ENCODE measurements around the gene SIK3. TPM values are rescaled to one million over a fixed set of nuclear protein-coding genes. Genes with fewer than 3 reads are reported as not detected.

The SIK3 gene
- total RNA-seq, 2 donors from 2014 or later: 37.2 to 43.5 TPM

DNA sequence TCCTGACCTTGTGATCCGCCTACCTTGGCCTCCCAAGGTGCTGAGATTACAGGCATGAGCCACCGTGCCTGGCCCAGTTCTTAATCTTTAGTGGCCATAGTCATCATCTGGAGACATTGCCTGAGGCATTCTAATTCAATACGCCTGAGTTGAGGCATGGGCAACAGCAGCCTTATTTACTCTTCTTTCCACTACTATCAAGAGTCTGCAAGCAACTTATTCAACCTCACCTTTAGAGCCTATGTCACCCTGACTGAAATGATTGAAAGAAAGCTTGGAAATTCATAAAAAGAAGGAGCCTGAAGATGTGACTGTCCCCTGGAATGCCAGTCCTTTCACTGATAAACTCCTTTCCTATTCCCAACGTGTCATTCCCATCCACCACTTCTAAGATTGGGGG lies 30.1 kb upstream of the SIK3 start:
- no peak overlapping the region for H3K27ac ChIP-seq (ENCODE audit: low read depth, low read length)
- Mint-ChIP-seq H3K4me1 (no peaks in the 10 kb centered on the region), H3K27me3 (ENCODE audit: insufficient read depth) (peaks cover 9% of the 10 kb centered on the region), H3K36me3 (ENCODE audit: low read depth) (no peaks in the 10 kb centered on the region), H3K4me3 (no peak overlapping the region), H3K9me3 (no peaks in the 10 kb centered on the region), H3K27ac (no peak overlapping the region)
- peaks cover 4% of the 10 kb centered on the region for H3K27me3 ChIP-seq (ENCODE audit: control insufficient read depth, insufficient read depth, low read length, poor library complexity, severe bottlenecking)
- no peaks in the 10 kb centered on the region for H3K36me3 ChIP-seq (ENCODE audit: control insufficient read depth, insufficient read depth, low read length)
- H3K9ac ChIP-seq (ENCODE audit: extremely low read depth, low read length, poor library complexity, severe bottlenecking): no peak overlapping the region
- 76 to 85% methylated on average over 3 to 4 of the region's 4 CpGs for WGBS, 2 experiments (ENCODE audit: insufficient coverage in 1 of 2, insufficient read length in 1 of 2)
- no peaks in the 10 kb centered on the region for H3K4me1 ChIP-seq (ENCODE audit: control insufficient read depth, insufficient read depth, low read length)
- no peak overlapping the region for H3K4me3 ChIP-seq (ENCODE audit: low read length)
- TF ChIP-seq, protein P1, sequence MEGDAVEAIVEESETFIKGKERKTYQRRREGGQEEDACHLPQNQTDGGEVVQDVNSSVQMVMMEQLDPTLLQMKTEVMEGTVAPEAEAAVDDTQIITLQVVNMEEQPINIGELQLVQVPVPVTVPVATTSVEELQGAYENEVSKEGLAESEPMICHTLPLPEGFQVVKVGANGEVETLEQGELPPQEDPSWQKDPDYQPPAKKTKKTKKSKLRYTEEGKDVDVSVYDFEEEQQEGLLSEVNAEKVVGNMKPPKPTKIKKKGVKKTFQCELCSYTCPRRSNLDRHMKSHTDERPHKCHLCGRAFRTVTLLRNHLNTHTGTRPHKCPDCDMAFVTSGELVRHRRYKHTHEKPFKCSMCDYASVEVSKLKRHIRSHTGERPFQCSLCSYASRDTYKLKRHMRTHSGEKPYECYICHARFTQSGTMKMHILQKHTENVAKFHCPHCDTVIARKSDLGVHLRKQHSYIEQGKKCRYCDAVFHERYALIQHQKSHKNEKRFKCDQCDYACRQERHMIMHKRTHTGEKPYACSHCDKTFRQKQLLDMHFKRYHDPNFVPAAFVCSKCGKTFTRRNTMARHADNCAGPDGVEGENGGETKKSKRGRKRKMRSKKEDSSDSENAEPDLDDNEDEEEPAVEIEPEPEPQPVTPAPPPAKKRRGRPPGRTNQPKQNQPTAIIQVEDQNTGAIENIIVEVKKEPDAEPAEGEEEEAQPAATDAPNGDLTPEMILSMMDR (conservative IDR thresholded peaks at IDR 0.05): no peak
- DNase-seq: no peak
- no peaks in the 10 kb centered on the region for H3K9me3 ChIP-seq (ENCODE audit: control insufficient read depth, low read length)

DNA sequence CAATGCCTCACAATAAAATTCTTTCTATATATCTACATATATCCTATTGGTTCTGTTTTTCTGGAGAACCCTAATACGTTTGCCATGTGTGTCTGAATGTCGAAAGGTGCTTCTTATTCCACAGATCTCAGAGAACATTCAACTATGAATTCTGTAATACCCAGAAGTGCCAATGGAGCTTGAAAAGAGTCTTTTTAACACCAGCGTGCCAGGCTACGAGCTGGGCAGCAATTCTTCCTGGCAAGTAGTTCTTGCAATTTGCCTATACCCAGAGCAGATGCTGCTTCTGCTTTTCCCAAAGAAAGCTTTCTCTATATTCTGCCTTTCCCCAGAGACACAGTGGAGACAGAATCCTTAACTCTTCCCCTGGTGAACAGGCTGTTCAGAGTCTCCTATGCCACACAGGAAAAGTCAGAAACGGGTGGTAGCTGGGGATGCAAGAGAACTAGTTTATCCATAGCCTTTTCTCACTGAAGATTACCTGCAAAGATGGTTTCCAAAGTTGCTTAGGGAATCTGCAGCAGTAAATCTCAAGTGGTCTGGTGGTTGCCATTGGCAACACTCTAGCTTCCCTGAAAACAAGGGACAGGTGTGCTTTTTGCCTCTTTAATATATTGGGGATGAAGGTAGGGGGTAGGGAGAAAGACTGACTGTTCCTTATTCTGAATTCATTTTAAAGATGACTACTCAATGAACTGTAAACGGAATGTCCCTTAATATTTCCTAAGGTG lies 29.1 kb upstream of the SIK3 start:
- Mint-ChIP-seq H3K27ac (no peak overlapping the region), H3K27me3 (ENCODE audit: insufficient read depth) (peaks cover 9% of the 10 kb centered on the region), H3K4me3 (no peak overlapping the region), H3K36me3 (ENCODE audit: low read depth) (no peaks in the 10 kb centered on the region), H3K4me1 (no peaks in the 10 kb centered on the region), H3K9me3 (no peaks in the 10 kb centered on the region)
- Histone ChIP-seq H3K9ac (ENCODE audit: extremely low read depth, low read length, poor library complexity, severe bottlenecking) (no peak overlapping the region), H3K4me1 (ENCODE audit: control insufficient read depth, insufficient read depth, low read length) (no peaks in the 10 kb centered on the region), H3K9me3 (ENCODE audit: control insufficient read depth, low read length) (no peaks in the 10 kb centered on the region), H3K4me3 (ENCODE audit: low read length) (no peak overlapping the region), H3K27ac (ENCODE audit: low read depth, low read length) (no peak overlapping the region), H3K36me3 (ENCODE audit: control insufficient read depth, insufficient read depth, low read length) (no peaks in the 10 kb centered on the region), H3K27me3 (ENCODE audit: control insufficient read depth, insufficient read depth, low read length, poor library complexity, severe bottlenecking) (peaks cover 4% of the 10 kb centered on the region)
- TF ChIP-seq, protein P1 (conservative IDR thresholded peaks at IDR 0.05): no peak
- WGBS, 2 experiments (ENCODE audit: insufficient coverage in 1 of 2, insufficient read length in 1 of 2): 89 to 93% methylated on average over 3 to 6 of the region's 6 CpGs
- no peak for DNase-seq

DNA sequence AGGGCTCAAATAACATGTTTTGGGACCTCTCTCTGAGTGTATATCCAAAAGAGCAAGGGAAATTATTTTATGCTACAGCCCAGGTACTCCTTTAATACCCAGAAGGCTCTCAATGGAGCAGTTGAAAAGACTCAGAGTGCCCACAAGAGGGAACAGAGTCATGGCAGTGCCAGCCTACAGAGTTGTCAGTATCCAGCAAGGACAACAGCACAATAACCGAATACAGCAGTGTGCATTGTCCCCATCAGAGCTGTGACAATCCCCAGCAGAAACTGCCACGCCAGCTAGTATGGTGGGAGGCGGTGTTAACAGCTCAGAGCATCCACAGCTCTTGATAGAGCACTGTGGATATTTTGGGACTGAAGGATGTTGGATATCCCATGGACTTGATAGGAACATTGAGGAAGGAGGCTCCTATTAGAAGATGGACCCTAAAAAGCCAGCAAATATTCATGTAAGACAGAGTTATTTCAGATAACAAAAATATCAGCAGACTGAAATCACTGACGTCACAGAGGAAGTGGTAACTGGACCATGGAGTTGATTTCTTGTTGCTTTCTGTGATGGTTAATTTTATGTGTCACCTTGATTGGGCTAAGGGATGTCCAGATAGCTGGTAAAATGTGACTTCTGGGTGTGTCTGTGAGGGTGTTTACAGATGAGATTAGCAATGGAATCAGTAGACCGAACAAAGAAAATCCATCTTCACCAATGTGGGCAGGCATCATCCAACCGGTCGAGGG lies 28.2 kb upstream of the SIK3 start:
- Mint-ChIP-seq H3K4me3 (no peak overlapping the region), H3K27me3 (ENCODE audit: insufficient read depth) (peaks cover 9% of the 10 kb centered on the region), H3K4me1 (no peaks in the 10 kb centered on the region), H3K9me3 (no peaks in the 10 kb centered on the region), H3K27ac (no peak overlapping the region), H3K36me3 (ENCODE audit: low read depth) (no peaks in the 10 kb centered on the region)
- Histone ChIP-seq H3K9ac (ENCODE audit: extremely low read depth, low read length, poor library complexity, severe bottlenecking) (no peak overlapping the region), H3K4me1 (ENCODE audit: control insufficient read depth, insufficient read depth, low read length) (no peaks in the 10 kb centered on the region), H3K27me3 (ENCODE audit: control insufficient read depth, insufficient read depth, low read length, poor library complexity, severe bottlenecking) (peaks cover 4% of the 10 kb centered on the region), H3K36me3 (ENCODE audit: control insufficient read depth, insufficient read depth, low read length) (no peaks in the 10 kb centered on the region), H3K27ac (ENCODE audit: low read depth, low read length) (no peak overlapping the region), H3K4me3 (ENCODE audit: low read length) (no peak overlapping the region), H3K9me3 (ENCODE audit: control insufficient read depth, low read length) (no peaks in the 10 kb centered on the region)
- DNase-seq: no peak
- 91 to 96% methylated on average over 6 to 7 of the region's 7 CpGs for WGBS, 2 experiments (ENCODE audit: insufficient coverage in 1 of 2, insufficient read length in 1 of 2)
- TF ChIP-seq, protein P1 (conservative IDR thresholded peaks at IDR 0.05): no peak
